DMS153 (cell line): ENCODE results near the gene DMRTC1B.
"Not testable (repeated sequence)": the region's sequence is repeated elsewhere in the genome, so short reads cannot be mapped to it uniquely, and the experiment has no call there.

ENCODE experiments used
- DNase-seq: peaks from one replicate; lab custom pipeline; 2025; lab: John Stamatoyannopoulos, UW

Gene DMRTC1B, protein sequence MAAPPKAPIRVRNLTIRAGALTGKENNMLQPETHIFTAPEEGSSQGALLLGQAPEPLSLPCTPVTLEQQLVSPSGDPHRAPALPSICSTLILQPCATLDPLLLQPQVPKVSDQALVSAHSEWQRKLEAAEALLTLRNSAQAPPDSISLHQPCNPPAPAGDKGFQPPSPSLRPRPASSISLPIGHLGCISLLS

DNA sequence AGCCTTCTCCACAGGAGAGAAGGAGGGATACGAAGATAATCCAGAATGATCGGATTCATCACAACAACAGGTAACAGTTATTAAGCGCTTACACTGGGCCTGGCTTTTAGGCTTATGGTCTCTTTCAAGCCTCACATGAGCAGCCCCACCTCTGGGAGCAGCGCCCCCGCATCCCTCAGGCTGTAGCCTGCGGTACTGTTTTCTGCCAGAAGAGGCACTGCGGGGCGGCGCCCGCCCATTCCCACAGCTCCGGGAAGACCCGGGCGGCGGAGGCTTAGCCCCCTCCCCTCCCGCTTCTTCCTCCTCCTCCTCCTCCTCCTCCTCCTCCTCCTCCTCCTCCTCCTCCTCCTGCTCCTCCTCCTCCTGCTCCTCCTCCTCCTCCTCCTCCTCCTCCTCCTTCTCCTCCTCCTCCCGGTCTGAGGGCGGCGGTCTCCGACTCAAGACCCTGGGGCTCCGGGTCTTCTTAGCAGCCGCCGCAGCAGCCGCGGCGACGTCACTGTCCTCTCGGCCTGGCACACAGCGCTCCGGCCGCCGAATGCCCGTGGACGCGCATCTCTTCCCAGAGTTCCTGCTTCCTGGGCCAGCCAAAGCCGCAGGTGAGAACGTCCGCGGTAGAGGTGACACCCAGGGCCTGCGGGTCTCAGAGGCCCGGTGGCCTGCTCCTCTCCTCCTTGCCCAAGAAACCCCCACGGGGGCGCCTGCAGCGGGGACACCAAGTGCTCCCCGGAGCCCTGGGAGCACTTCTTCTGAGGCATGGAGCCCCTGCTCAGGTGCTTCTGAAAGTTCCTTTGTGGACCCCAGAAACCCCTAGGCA lies at the start of gene DMRTC1B:
TSS of gene DMRTC1B (plus strand) at position 238 of the 814 bp plus-strand sequence. CDS start 68,246 bp downstream, outside the sequence.
- DNase-seq: not testable (repeated sequence)

DNA sequence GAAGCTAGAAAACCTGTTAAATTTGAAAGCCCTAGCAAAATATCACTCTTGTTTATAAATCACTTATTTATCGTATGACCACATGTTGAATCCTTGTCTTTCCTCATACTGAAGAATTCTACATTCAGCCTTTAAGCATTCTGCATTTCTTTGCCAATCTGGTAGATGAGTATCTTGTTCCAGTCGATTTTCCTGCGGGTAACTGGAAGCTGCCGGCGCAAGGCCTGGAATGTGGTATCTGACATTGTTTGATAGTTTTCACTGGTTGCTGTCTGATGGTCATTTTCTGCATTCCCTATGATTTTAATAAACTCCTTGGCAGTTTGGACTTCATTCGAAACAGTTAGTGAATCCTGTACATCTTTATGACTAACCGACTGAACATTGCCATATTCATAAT lies 48.8 kb upstream of the DMRTC1B start:
- DNase-seq: no peak

DNA sequence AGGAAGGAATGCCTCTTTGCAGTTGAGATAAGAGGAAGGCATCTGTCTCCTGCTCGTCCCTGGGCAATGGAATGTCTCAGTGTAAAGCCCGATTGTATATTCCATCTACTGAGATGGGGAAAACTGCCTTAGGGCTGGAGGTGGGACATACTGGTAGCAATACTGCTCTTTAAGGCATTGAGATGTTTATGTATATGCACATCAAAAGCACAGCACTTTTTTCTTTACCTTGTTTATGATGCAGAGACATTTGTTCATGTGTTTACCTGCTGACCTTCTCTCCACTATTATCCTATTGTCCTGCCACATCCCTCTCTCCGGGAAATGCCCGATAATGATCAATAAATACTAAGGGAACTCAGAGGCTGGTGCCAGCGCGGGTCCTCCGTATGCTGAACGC lies 43.1 kb upstream of the DMRTC1B start:
- not testable (repeated sequence) for DNase-seq

DNA sequence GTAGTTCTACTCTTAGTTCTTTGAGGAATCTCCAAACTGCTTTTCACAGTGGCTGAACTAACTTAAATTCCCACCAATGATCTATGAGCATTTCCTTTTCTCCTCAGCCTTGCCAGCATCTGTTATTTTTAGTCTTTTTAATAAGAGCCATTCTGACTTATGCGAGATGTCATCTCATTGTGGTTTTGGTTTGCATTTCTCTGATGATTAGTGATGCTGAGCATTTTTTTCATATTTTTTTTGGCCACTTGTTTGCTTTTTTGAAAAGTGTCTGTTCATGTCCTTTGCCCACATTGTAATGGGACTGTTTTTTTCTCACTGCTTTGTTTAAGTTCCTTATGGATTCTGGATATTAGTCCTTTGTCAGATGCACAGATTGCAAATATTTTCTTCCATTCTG lies 41.1 kb upstream of the DMRTC1B start:
- no peak for DNase-seq

DNA sequence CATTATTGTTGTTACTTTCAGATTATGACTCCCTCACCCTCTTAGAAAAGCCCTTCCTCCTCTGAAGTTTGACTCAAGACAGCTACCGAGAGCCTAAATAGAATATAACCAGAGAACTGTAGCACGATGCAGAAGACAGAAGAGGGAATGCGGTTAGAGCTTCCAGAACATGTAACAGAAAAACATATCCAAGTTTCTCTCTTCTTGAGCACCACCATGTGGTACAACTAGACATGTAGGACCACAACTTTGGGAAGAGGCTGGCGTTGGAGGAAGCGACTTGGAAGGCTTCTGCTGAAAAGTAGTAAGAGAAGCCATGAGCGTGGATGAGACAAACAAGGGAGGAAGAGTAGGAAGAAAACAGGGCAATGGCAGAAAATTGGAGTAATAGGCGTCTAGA lies 31.1 kb upstream of the DMRTC1B start:
- not testable (repeated sequence) for DNase-seq

DNA sequence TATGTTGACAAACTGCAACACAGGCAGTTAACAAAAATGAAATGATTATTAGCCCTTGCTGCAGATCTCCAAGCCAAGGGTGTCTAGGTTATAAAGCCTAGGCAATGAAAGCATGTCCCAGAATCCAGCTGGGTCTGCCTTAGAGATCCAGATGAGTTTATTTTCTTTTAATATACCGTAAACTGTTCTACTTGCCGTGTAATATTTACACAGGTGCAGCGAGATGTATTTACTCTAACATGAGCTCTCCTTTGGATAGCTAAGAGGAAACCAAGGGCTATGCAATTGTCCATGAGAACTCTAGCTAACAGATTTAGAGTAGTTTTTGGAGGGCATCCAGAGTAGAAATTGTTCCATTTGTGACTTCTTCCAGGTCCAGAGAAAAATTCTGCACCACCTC lies 28.1 kb upstream of the DMRTC1B start:
- DNase-seq: not testable (repeated sequence)

GRCh38 chrX:72760454-72760853 lies 16.2 kb upstream of the DMRTC1B start:
- not testable (repeated sequence) for DNase-seq

DNA sequence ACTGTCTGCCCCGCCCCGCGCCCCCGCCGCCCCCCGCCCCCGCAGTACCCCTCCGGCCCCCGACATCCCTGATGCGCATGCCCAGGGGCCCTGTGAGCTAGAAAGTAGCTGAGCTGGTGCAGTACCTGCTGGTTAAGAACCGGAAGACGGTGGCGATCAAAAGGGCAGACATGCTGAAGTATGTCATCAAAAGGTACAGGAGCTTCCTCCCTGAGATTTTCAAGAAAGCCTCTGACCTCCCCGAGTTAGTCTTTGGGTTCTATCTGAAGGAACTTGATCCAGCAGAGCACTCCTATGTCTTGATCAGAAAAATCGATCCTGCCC lies 739 bp downstream of the DMRTC1B start:
- DNase-seq: not testable (repeated sequence)

GRCh38 chrX:72778146-72778545 lies 1.5 kb downstream of the DMRTC1B start:
- DNase-seq: not testable (repeated sequence)

- DNase-seq: not testable (repeated sequence)
Observed at GRCh38 chrX:72782560-72782959, 5.9 kb downstream of the DMRTC1B start, which contains the start of gene FAM236B. FAM236B (minus strand) TSS chrX:72782660; CDS start chrX:72782560, 100 bp downstream.

- DNase-seq: not testable (repeated sequence)
Observed at GRCh38 chrX:72783365-72783936, 6.8 kb downstream of the DMRTC1B start.

- DNase-seq: not testable (repeated sequence)
Observed at GRCh38 chrX:72783964-72784363, 7.3 kb downstream of the DMRTC1B start.

DNA sequence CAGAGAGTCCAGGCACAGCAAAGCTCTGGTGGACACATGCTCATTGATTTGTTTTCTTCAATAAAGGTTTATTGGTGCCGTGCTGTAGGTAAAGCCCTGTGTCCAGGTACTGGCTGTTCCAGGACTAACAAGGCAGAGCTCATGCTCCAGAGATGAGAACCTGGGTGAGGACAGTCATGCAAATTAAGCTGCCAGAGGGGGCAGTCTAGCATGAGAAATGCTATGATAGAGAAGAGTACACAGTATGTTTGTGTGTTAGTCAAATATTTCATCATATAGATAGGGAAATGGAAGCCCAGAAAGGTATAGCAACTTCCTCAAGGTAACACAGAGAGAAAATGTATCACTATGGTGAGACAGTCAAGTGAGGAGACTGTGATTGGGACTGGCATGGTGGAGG lies 11.5 kb downstream of the DMRTC1B start:
- DNase-seq: not testable (repeated sequence)

- not testable (repeated sequence) for DNase-seq
Observed at GRCh38 chrX:72790390-72790789, 13.7 kb downstream of the DMRTC1B start.

DNA sequence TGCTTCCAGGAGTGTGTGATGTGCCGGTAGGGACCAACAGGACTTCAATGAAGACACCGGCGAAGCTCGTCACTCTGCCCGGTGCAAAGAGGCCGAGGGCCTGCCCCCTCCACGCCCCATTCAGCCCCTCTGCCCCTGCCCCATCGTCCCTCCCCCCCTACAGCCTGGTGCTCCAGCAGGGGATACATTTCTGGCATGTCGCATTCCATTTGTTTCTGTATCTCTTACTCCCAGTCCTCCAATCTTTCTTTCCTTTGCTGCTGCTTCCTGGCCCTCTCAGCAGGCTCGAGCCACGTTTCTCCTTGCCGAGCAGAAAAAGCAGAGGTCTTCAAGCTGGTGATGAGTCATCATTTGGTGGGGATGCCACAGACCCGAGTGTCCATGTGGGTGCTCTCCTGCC lies 31.4 kb downstream of the DMRTC1B start, which contains the start of gene FAM236D:
TSS of gene FAM236D (minus strand) at position 101 of the 400 bp plus-strand sequence. CDS start at position 1, 100 bp downstream.
- not testable (repeated sequence) for DNase-seq

GRCh38 chrX:72830701-72831100 lies 54.0 kb downstream of the DMRTC1B start:
- not testable (repeated sequence) for DNase-seq

- not testable (repeated sequence) for DNase-seq
Observed at GRCh38 chrX:72837532-72837931, 60.8 kb downstream of the DMRTC1B start.

- not testable (repeated sequence) for DNase-seq
Observed at GRCh38 chrX:72882898-72883297, 106.2 kb downstream of the DMRTC1B start.

GRCh38 chrX:72889740-72890139 lies 113.0 kb downstream of the DMRTC1B start:
- DNase-seq: not testable (repeated sequence)
